SU-DHL-6 (cell line): ENCODE measurements around the gene BTBD2.

ENCODE experiments used
- CTCF ChIP-seq: fragments of 200-600 bp; sonication (generic); IDR thresholded peaks from one replicate; pipeline ENCODE4 v1.5.1; 2017; ENCODE audit warnings: antibody characterized with exemption, mild to moderate bottlenecking, low read length, moderate library complexity; ENCODE audit not compliant: insufficient read depth, poor library complexity, severe bottlenecking
- EZH2phosphoT487 ChIP-seq: fragments of 200-600 bp; sonication (generic), shearing (Covaris generic); conservative IDR thresholded peaks from 2 replicates; pipeline ENCODE4 v1.6.1; 2018; ENCODE audit warnings: mild to moderate bottlenecking, antibody characterized with exemption, low read length, moderate library complexity, mixed read lengths

- TF ChIP-seq CTCF (no peak), EZH2phosphoT487 (no peak)
Measured at GRCh38 chr19:2037651-2038255, 22.2 kb upstream of the BTBD2 start.
